ENCODE measurements around the gene CLK2.
A peak's percentile ranks its signal among the peaks of the same experiment; 100 is the strongest.

Gene CLK2

DNA sequence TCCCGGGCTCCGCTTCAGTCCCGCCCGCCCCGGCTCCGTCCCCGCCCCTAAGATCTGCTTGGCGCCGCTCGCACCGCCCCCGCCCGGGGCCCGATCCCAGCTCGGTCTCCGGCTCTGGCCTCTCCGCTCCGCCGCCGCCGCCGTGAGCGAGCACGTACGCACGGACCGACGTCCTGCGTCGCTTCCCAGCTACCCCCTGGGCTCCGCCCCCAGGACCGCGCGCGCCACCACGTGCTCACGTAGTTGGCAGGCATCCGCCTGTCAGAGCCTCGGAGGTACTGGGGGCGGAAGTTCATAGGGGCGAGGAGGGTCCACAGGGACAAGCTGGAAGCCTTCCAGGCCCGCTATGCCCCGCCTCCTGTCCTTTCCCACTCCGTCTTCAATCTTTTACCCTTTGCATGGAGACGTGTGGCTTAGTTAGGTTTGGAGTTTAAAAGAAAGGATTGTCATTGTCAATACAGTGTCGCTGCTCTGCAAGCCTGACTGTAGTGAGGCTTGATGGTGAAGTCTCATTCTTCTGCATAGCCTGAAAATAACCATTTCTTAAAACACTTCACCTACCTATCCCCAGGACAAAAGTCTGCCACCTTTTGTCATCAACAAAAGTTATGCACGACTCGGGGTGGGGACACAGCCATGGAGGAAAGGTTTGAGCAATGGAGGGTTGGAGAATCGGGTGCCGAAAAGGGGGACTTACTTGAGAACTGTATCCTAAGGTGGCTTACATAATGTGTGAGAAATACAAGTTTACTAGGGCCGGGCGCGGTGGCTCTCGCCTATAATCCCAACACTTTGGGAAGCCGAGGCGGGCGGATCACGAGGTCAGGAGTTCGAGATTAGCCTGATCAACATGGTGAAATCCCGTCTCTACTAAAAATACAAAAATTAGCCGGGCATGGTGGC is at the start of gene CLK2:
Gene CLK2, minus strand, starts transcription at position 162 of the 903 bp plus-strand sequence. CDS start 2,527 bp downstream, outside the sequence.
- DNase-seq: peak in 55 of 56 donors; percentile 42 to 95 (median 87)

DNA sequence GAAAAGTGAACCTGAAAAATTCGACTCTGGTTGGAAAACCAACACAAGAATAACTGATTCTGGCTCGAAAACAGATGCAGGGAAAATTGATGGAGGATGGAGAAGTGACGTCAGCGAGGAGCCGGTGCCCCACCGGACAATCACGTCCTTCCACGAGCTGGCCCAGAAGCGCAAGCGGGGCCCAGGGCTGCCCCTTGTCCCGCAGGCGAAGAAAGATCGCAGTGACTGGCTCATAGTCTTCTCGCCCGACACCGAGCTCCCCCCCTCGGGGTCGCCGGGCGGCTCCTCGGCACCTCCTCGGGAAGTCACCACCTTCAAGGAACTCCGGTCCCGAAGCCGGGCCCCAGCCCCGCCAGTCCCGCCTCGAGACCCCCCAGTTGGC is 49.3 kb upstream of the CLK2 start:
- peak in 11 of 56 donors; percentile 23 to 78 (median 54) for DNase-seq

- peak in 2 of 56 donors; percentile 28 to 32 for DNase-seq
Observed at GRCh38 chr1:155321639-155322503, 48.6 kb upstream of the CLK2 start.

DNA sequence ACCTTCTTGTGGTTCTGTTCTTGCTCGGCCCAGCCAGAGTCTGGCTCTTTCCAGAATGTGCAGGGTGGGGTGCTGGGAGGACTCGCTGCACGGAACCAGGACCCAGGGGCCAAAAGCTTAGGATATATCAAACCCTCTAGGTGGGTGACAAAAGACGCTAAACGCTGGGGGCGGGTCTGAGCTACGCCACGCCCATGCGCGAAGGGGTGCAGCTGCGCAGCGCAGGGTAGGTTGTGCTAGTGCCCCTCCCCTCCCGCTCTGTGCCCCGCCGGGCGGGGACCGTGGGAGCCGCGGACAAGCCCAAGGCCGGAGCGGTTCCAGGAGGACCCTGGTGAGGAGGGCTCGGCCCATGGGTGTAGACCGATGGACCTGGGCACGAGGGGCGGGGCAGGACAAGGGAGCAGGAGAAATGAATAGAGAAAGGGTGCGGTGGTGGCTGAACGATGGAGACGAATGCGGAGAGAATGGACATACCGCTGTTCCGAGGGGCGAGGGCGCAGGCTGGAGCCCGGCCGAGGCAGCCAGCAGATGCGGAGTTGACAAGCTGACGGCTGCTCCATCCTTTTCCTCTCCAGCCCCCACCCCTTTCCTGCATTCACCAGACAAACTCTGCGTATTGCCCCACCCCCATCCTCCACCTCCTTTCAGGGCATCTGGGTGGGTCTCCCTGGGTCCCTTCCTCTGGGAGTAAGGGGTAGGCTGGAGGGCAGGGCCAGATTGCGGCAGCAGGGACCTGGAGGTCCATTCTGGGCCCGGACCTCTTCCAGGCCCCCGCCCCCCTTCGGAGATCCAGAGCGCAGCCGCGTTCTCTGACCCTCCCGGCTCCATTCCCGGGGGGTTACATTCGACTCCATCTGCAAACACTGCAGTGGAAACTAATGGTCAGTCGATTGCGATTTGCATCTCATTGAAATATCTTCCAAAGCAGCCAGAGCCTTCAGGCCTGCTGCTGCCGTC is 47.6 kb upstream of the CLK2 start, which contains the start of gene RUSC1:
Gene RUSC1, plus strand, starts transcription at position 234 of the 957 bp plus-strand sequence. CDS start 880 bp downstream, outside the sequence.
- DNase-seq: peak in 53 of 56 donors; percentile 5 to 90 (median 62)

- no peak for DNase-seq
Observed at GRCh38 chr1:155320252-155320651, 46.9 kb upstream of the CLK2 start.

- DNase-seq: no peak
Observed at GRCh38 chr1:155319536-155319935, 46.2 kb upstream of the CLK2 start.

DNA sequence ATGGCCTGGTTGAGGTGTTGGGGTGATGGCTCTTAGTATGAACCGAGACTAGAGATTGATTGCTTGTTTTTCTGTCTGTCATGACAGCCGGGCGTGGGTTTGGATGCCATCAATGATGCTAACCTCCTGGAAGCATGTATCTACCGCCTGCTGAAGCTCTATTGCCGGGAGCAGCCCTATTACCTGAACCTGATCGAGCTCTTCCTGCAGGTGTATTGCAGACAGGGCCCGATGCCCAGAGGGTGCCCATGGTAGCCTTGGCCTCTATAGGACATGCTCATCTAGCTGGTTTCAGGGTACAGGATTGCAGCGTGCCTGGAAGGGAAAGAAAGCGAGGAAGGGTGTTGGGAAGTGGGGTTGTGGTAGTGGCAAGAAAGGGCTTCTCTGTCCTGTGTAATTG is 44.8 kb upstream of the CLK2 start:
- DNase-seq: no peak

DNA sequence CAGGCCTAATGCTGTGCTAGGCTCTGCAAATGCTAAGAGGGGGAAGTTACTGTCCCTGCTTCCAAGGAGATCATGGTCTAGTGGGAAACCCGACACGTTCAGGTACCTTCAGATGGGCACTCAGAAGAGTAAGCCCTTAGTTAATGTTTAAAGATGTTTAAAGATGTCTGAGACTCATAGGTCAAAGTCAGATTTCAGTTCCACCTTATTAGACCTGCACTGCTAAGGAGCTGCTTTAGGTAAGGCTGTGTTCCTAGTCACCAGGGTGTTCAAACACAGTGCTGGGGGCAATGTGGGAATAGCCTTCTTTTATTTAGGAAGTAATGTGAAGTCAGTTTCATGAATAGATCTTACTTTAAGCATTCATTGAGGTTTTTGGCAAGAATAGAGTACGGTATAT is 43.6 kb upstream of the CLK2 start:
- no peak for DNase-seq

DNA sequence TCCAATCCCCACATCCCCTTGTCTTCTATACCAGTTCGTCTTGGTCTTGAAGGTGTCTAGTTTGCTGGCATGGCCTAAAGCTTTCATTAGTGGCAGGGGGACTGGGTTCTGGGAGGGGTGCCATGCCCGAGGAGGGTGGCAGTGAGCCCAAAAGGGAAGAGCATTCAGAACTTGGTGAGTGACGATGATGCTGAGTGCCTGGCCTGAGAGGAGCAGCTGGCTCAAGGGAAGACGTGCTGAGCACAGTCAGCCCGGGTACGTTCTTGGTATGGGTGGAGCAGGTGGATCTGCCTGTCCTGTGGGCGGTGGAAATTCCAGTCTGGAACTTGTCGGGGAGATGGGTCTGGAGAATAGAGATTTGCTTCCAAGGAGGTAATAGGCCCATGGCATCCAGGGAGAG is 40.0 kb upstream of the CLK2 start:
- peak in 16 of 56 donors; percentile 9 to 67 (median 27) for DNase-seq

DNA sequence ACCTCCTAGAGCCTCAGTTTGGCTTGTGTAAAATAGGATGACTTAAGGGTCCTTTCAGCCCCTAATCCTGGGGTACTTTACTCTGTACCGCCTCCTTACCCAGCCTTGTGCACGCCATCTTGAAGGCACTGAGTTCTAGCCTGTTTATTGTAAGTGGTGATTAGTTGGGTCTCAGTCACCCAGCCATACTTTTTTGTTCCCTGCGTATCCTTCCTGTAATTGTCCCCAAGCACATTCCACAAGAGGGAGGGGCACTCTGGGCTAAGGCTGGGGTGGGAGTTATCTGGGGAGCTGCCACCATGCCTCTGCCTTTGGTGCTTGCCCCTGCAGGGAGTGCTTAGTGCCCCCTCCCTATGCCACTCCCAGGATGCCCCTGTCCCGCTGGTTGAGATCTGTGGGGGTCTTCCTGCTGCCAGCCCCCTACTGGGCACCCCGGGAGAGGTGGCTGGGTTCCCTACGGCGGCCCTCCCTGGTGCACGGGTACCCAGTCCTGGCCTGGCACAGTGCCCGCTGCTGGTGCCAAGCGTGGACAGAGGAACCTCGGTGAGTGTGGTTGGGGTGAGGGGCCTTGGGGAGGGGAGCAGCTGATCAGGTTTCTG is 36.2 kb upstream of the CLK2 start:
- peak in 15 of 56 donors; percentile 5 to 60 (median 15) for DNase-seq

DNA sequence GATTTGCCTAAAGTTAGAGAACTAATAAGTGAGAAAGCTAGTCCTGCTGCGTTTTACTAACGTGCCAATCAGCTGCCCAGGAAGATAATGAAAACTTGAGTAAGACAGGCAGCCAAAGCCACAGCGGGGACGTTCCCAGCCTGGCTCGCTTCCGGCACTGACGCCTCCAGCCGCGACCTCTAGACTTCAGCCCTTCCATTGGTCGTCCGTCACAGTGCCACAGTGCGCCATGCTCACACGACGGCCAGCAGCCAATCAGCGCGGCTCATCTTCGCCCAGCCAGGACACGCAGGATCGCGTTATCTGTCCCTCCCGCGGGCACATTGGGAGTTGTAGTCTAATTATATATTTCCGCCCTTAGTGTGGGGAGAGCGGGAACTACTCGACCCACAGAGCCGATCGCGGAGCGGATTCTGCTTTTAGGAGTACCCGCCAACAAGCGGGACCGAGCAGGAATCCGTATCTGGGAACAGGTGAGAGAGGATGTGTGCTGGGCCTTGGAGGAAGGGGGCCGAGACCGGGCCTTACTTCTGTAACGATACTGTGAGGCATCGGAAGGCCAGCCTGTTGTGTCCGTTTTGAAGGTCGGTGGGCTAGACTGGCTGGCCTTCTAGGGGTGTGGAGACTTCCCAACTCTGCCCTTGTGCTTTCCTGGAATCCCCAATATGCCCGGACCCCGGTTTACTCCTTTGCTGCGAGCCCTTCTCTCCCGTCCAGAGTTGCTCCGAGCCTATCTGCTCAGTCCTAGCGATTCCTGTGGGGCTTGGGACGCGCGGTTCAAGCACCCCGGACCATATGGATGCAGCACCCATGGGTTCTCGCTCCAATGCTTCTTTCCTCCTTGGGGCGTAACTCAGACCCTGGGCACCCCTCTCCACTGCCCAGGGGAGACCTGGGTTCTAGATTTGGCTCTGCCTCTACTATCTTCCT is 35.5 kb upstream of the CLK2 start, which contains the start of gene FDPS:
Gene FDPS, plus strand, starts transcription at position 374 of the 930 bp plus-strand sequence. CDS start 924 bp downstream, outside the sequence.
- DNase-seq: peak; percentile 80 to 100 (median 98)

DNA sequence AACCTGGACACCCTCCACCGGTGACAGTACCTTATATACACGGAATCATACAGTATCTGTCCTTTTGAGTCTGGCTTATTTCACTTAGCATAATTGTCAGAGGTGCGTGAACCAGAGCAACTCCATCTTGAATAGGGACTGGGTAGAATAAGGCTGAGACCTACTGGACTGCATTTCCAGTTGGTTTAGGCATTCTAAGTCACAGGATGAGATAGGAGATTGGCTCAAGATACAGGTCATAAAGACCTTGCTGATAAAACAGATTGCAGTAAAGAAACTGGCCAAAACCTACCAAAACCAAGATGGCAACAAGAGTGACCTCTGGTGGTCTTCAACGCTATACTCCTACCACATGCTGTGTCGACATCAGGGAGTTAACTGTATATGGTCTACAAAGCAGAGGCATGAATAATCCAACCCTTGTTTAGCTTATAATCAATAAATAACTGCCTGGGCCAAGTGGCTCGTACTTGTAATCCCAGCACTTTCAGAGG is 34.0 kb upstream of the CLK2 start:
- DNase-seq: no peak

DNA sequence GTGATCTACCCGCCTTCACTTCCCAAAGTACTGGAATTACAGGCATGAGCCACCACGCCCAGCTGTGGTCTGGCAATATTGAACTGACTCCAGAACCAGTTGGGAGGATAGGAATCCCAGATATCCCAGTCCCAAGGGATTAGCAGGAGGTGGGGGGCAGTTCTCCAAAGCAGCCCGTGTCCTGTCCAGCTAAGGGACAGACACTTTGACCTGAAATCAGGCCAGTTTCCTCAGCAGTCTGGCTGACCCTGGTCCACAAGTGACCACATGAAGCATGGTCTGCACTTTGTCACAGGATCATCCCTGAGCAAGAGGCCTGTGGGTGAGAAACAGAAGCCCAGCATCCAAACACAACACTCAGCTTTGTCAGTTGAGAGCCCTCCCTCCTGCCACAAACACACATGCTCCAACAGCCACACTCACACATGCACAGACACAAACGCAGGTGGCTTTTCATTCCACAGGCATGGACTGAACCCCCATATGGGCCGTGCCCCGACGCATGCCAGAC is 32.6 kb upstream of the CLK2 start:
- DNase-seq: no peak

GRCh38 chr1:155304558-155305063 is 31.3 kb upstream of the CLK2 start:
- peak in 1 of 56 donors; percentile 7 for DNase-seq

- no peak for DNase-seq
Observed at GRCh38 chr1:155301342-155301841, 28.1 kb upstream of the CLK2 start, which contains the start of gene PKLR. PKLR (minus strand) TSS chr1:155301438; CDS start chr1:155301395, 43 bp downstream.

DNA sequence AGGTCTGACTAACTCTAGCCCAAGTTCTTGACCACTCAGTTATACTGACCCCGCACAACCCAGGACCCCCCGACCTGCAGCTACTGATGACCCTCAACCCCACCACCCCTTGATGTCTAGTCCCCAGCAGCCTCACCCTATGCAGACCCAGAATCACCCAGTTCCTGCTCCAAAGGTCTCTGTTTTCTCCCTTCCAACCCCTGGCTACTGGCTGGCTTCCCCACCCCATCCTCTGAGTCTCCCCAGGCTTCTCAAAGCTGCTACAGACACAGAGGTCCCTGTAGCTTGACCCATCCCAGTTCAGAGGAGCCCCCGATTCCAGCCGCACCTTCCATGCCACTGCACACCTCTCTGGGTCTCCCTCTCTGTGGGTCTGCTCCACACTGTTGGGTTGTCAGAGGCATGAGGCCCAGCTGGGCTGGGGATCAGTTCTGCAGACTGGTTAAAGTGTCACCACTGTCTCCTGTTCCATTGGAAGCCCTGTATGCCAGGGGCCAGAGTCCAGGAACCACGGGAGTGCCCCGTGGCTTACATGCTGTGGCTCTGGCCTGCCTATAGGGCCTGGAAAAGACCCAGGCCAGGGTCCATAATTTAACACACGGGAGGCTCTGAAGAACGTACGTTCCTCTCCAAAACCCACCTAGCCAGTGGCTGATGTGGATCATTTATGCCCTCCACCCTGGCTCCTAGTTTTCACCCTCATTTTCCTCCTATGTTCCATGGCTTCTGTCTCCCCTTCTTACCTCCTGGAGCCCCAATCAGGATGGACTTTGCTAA is 27.4 kb upstream of the CLK2 start:
- no peak for DNase-seq

DNA sequence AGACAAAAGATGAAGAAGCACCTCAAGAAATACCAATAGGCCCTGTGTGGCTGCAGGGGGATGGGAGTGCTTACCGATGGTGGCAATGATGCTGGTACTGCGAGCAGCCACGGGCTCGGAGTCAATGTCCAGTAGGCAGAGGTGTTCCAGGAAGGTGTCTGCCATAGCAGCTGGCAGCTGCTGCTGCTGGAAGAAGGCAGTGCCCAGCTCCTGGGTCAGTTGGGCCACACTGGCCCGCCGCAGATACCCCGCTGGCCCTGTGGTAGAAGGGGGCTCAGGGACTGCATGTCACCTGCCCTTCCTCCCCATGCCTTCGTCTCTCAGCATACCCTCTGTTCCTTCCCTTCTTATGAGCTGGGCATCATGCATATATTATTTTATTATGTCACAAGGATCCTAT is 26.7 kb upstream of the CLK2 start:
- no peak for DNase-seq
